Panc1 (cell line): ENCODE data around the gene PAK1. TPM values are rescaled to one million over a fixed set of nuclear protein-coding genes. Genes with fewer than 3 reads are reported as not detected.

ENCODE experiments used
- ATAC-seq: fragments of 200-7000 bp; cut with Tn5 transposase; 2 replicates; pipeline ENCODE4 v1.9.1; 2020; ENCODE audit warnings: mild to moderate bottlenecking, moderate library complexity
- BruUV-seq: library from RNA; stranded (reverse); fragments of 400-500 nt; replicated peaks from 2 replicates; lab custom pipeline; 2021; lab: Mats Ljungman, UMichigan
- CTCF ChIA-PET: fragments of 300-600 bp; sonication (Branson Sonifier 250); formaldehyde crosslinking; loops from one replicate; lab custom pipeline; 2022; ENCODE audit warnings: antibody characterized with exemption; lab: Charles Lee
- POLR2A ChIA-PET: fragments of 300-600 bp; sonication (Branson Sonifier 250); formaldehyde crosslinking; loops from one replicate; lab custom pipeline; 2022; ENCODE audit warnings: antibody characterized with exemption; lab: Charles Lee
- DNase-seq: peaks from one replicate; pipeline ENCODE4 v3.0.0-alpha.2; 2010; ENCODE audit warnings: low read depth, low spot score
- H3K27ac ChIP-seq: 2 replicates; pipeline ENCODE4 v1.5.1; 2011; ENCODE audit warnings: mild to moderate bottlenecking, low read length, inconsistent platforms
- H3K27me3 ChIP-seq: fragments of 200-500 bp; sonication (Bioruptor generic); 2 replicates; pipeline ENCODE4 v1.6.0; 2014; ENCODE audit warnings: low read length, inconsistent platforms; ENCODE audit not compliant: control insufficient read depth, insufficient read depth
- H3K36me3 ChIP-seq: fragments of 200-500 bp; sonication (Bioruptor generic); 2 replicates; pipeline ENCODE4 v1.5.1; 2014; ENCODE audit warnings: inconsistent platforms, mild to moderate bottlenecking, low read length, moderate library complexity; ENCODE audit not compliant: control insufficient read depth, insufficient read depth
- H3K4me1 ChIP-seq: 2 replicates; pipeline ENCODE4 v1.5.1; 2011; ENCODE audit warnings: inconsistent platforms, mild to moderate bottlenecking, low read length, moderate library complexity; ENCODE audit not compliant: control insufficient read depth, insufficient read depth
- H3K4me3 ChIP-seq, 2 experiments: 2 replicates each; pipeline ENCODE4 v1.5.1; 2011 to 2012; ENCODE audit warnings: low read depth in 2 of 2, low read length in 2 of 2, mild to moderate bottlenecking in 2 of 2, inconsistent platforms in 1 of 2, moderate library complexity in 1 of 2
- H3K9me3 ChIP-seq: fragments of 200-500 bp; sonication (Bioruptor generic); 2 replicates; pipeline ENCODE4 v1.5.1; 2014; ENCODE audit warnings: low read depth, mild to moderate bottlenecking, inconsistent platforms, low read length, moderate library complexity; ENCODE audit not compliant: control insufficient read depth, insufficient read depth
- POLR2AphosphoS5 ChIP-seq: IDR thresholded peaks from 2 replicates; pipeline ENCODE4 v1.6.1; 2012; ENCODE audit warnings: mild to moderate bottlenecking, low read depth, low read length, moderate library complexity
- SIN3A ChIP-seq: IDR thresholded peaks from 2 replicates; pipeline ENCODE4 v1.6.1; 2012; ENCODE audit warnings: low read depth, mild to moderate bottlenecking, low read length, moderate library complexity, borderline replicate concordance; ENCODE audit not compliant: insufficient read depth
- TCF7L2 ChIP-seq: IDR thresholded peaks from 2 replicates; pipeline ENCODE4 v1.6.1; 2011; ENCODE audit warnings: mild to moderate bottlenecking, low read depth, low read length, inconsistent platforms
- in situ Hi-C: cut with HindIII; loops from 2 replicates; pipeline ENCODE4 v1.10.0; 2016; ENCODE audit warnings: low sequenced_read_pairs, low pct_unique_long_range_greater_than_20kb
- intact Hi-C: fragments of 100-400 bp; cut with micrococcal nuclease; formaldehyde crosslinking; loops from one replicate; pipeline ENCODE4 v1.10.0; 2022; ENCODE audit not compliant: unreplicated experiment
- total RNA-seq: library from RNA; stranded (reverse); gene quantifications from one replicate; pipeline ENCODE4 v1.2.1, GENCODE V29; 2021; ENCODE audit not compliant: unreplicated experiment
- TF ChIP-seq, protein P1 (sequence below), 2 experiments: IDR thresholded peaks; 2 replicates each; pipeline ENCODE4 v1.6.1; 2011 to 2012; ENCODE audit warnings: low read depth in 2 of 2, control low read depth in 1 of 2, low read length in 1 of 2, mild to moderate bottlenecking in 1 of 2, moderate library complexity in 1 of 2; ENCODE audit not compliant: insufficient read depth in 1 of 2
- TF ChIP-seq, protein P2 (sequence below): fragments of 450-650 bp; IDR thresholded peaks from 2 replicates; pipeline ENCODE4 v1.5.1; 2017; ENCODE audit warnings: mild to moderate bottlenecking

The PAK1 gene
- total RNA-seq, 1 experiment from 2014 or later, result 38.2 TPM

DNA sequence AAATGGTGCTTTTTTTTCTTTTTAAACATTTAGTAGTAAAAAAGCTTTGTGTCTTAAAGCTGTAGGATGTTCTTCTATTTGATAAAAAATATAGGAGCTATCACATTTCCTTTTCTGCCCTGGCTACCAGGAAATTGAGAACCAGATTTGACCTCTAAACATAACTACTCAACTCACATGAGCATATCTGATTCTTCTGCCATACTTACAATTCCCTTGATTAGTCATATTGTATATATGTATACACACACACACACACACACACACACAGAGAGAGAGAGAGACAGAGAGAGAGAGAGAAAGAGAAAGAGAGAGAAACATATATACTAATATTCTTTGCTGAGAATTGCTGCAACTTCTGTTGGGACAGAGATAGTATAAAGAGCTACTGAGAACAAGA, 149.4 kb downstream of the PAK1 start:
- intact Hi-C loops, result no loop called here
- DNase-seq (no peak), ATAC-seq (no peak)
- H3K36me3 ChIP-seq, result no peaks in the 10 kb centered on the region
- no peaks in the 10 kb centered on the region for H3K4me1 ChIP-seq
- ChIA-PET POLR2A (no interaction called here), CTCF (interaction anchor here (0.6 kb wide), 1 partner anchor 39 kb away, joined by 3 read pairs; no protein-coding TSS in a partner anchor)
- TF ChIP-seq, protein P1, sequence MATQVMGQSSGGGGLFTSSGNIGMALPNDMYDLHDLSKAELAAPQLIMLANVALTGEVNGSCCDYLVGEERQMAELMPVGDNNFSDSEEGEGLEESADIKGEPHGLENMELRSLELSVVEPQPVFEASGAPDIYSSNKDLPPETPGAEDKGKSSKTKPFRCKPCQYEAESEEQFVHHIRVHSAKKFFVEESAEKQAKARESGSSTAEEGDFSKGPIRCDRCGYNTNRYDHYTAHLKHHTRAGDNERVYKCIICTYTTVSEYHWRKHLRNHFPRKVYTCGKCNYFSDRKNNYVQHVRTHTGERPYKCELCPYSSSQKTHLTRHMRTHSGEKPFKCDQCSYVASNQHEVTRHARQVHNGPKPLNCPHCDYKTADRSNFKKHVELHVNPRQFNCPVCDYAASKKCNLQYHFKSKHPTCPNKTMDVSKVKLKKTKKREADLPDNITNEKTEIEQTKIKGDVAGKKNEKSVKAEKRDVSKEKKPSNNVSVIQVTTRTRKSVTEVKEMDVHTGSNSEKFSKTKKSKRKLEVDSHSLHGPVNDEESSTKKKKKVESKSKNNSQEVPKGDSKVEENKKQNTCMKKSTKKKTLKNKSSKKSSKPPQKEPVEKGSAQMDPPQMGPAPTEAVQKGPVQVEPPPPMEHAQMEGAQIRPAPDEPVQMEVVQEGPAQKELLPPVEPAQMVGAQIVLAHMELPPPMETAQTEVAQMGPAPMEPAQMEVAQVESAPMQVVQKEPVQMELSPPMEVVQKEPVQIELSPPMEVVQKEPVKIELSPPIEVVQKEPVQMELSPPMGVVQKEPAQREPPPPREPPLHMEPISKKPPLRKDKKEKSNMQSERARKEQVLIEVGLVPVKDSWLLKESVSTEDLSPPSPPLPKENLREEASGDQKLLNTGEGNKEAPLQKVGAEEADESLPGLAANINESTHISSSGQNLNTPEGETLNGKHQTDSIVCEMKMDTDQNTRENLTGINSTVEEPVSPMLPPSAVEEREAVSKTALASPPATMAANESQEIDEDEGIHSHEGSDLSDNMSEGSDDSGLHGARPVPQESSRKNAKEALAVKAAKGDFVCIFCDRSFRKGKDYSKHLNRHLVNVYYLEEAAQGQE (IDR thresholded peaks at IDR 0.05; ENCODE audit: insufficient read depth in 1 of 2, low read depth in 2 of 2, low read length in 1 of 2), result no peak
- TF ChIP-seq SIN3A (no peak), TCF7L2 (no peak), POLR2AphosphoS5 (no peak)
- TF ChIP-seq, protein P2, sequence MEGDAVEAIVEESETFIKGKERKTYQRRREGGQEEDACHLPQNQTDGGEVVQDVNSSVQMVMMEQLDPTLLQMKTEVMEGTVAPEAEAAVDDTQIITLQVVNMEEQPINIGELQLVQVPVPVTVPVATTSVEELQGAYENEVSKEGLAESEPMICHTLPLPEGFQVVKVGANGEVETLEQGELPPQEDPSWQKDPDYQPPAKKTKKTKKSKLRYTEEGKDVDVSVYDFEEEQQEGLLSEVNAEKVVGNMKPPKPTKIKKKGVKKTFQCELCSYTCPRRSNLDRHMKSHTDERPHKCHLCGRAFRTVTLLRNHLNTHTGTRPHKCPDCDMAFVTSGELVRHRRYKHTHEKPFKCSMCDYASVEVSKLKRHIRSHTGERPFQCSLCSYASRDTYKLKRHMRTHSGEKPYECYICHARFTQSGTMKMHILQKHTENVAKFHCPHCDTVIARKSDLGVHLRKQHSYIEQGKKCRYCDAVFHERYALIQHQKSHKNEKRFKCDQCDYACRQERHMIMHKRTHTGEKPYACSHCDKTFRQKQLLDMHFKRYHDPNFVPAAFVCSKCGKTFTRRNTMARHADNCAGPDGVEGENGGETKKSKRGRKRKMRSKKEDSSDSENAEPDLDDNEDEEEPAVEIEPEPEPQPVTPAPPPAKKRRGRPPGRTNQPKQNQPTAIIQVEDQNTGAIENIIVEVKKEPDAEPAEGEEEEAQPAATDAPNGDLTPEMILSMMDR, result no peak
- in situ Hi-C loops, result no loop called here
- no peaks in the 10 kb centered on the region for H3K9me3 ChIP-seq
- no peak overlapping the region for H3K4me3 ChIP-seq
- no TSS peak for BruUV-seq
- H3K27ac ChIP-seq, result no peak overlapping the region
- no peaks in the 10 kb centered on the region for H3K27me3 ChIP-seq

DNA sequence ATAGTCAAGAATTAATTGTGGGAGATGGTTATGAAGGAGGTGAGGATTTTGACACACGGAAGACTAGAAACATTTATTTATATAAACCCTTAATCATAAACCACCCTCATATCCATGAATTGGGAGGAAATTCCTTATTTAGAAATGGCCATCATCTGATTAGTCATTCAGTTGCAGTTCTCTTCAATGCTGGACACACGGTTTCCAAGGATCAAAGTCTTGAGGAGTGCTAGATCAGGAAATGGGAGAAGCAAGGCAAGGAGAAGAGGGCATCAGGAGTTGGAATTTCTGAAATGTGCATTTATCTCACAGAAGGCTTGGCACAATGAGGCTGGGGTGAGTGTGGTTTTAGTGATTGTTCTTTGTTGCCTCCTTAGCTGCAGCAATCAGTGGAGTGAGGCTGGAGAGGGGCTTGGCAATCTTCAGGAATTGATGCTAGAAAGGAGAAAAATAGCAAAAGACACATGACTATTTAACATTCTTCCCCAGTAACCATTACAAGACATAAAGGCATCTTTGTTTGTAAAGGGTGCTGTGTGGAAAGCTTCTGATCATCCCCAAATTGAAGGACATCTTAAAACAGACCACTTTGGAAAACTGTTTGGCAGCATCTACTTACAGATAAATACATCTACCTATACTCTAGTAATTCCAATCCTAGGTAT, 150.8 kb downstream of the PAK1 start:
- Histone ChIP-seq H3K27ac (no peak overlapping the region), H3K4me1 (no peaks in the 10 kb centered on the region), H3K36me3 (no peaks in the 10 kb centered on the region), H3K4me3 (no peak overlapping the region), H3K27me3 (no peaks in the 10 kb centered on the region), H3K9me3 (no peaks in the 10 kb centered on the region)
- CTCF ChIA-PET, result no interaction called here
- ATAC-seq, result no peak
- in situ Hi-C loops (no loop called here), intact Hi-C loops (no loop called here)
- BruUV-seq, result no TSS peak
- POLR2A ChIA-PET, result no interaction called here
- TF ChIP-seq, protein P2, result no peak
- no peak for TF ChIP-seq TCF7L2
- TF ChIP-seq, protein P1 (IDR thresholded peaks at IDR 0.05; ENCODE audit: insufficient read depth in 1 of 2, low read depth in 2 of 2, low read length in 1 of 2), result no peak
- TF ChIP-seq POLR2AphosphoS5, result no peak
- TF ChIP-seq SIN3A, result no peak
- DNase-seq, result no peak
